GM10248 (cell line): ENCODE data around the gene NKAPL.

Source experiments
- CTCF ChIA-PET: fragments of 300-600 bp; sonication (Branson Sonifier 250); formaldehyde crosslinking; extraction: SDS; loops from one replicate; lab custom pipeline; 2021; ENCODE audit warnings: antibody characterized with exemption; lab: Yijun Ruan, JAX
- POLR2A ChIA-PET: fragments of 350-650 bp; sonication (Branson Sonifier 250); formaldehyde crosslinking; extraction: SDS; loops from one replicate; lab custom pipeline; 2020; ENCODE audit warnings: antibody characterized with exemption; lab: Yijun Ruan, JAX
- DNase-seq: peaks from one replicate; pipeline ENCODE4 v3.0.0; 2012; ENCODE audit errors: extremely low spot score
- CTCF ChIP-seq: IDR thresholded peaks from 2 replicates; pipeline ENCODE4 v1.5.1; 2012; ENCODE audit warnings: mild to moderate bottlenecking, low read depth; ENCODE audit errors: extremely low read depth, missing control alignments, control extremely low read depth

Gene NKAPL

GRCh38 chr6:28254121-28254519, 5.0 kb upstream of the NKAPL start:
- no peak for TF ChIP-seq CTCF
- DNase-seq = no peak
- CTCF ChIA-PET = interaction anchor here (1.1 to 3.2 kb wide), 2 partner anchors 27 to 102 kb away, joined by 3 to 15 read pairs; no protein-coding TSS in a partner anchor
- POLR2A ChIA-PET = no interaction called here

GRCh38 chr6:28257042-28257441, 2.1 kb upstream of the NKAPL start:
- no peak for DNase-seq
- POLR2A ChIA-PET = no interaction called here
- CTCF ChIA-PET = no interaction called here
- TF ChIP-seq CTCF = no peak

- POLR2A ChIA-PET = no interaction called here
- CTCF ChIA-PET = interaction anchor here (1.0 to 2.5 kb wide), 3 partner anchors 17 to 92 kb away, joined by 3 to 8 read pairs (median 4); no protein-coding TSS in a partner anchor
- TF ChIP-seq CTCF = no peak
- no peak for DNase-seq
Measured at GRCh38 chr6:28263922-28264321, 4.8 kb downstream of the NKAPL start.

- DNase-seq = no peak
- CTCF ChIA-PET = interaction anchor here (2.5 kb wide), 1 partner anchor 91 kb away, joined by 8 read pairs; no protein-coding TSS in a partner anchor
- POLR2A ChIA-PET = no interaction called here
- TF ChIP-seq CTCF = no peak
Measured at GRCh38 chr6:28264834-28265401, 5.8 kb downstream of the NKAPL start.

- no peak for TF ChIP-seq CTCF
- ChIA-PET CTCF (interaction anchor here (1.2 to 2.9 kb wide), 4 partner anchors 14 to 90 kb away, joined by 3 to 13 read pairs (median 6); partner anchors contain the start of genes PGBD1 and ZKSCAN4), POLR2A (interaction anchor here (1.0 kb wide), 2 partner anchors 14 to 41 kb away, joined by 3 to 12 read pairs; partner anchors contain the start of genes ZKSCAN4 and ZSCAN9)
- no peak for DNase-seq
Measured at GRCh38 chr6:28266563-28266961, 7.5 kb downstream of the NKAPL start.

- DNase-seq = peak; percentile 82
- POLR2A ChIA-PET = interaction anchor here (0.5 to 1.0 kb wide), 4 partner anchors 14 to 393 kb away, joined by 3 to 12 read pairs (median 3); partner anchors contain the start of genes ZKSCAN4 and ZSCAN9
- CTCF ChIA-PET = interaction anchor here (1.2 to 2.9 kb wide), 4 partner anchors 14 to 89 kb away, joined by 3 to 13 read pairs (median 6); partner anchors contain the start of genes PGBD1 and ZKSCAN4
- no peak for TF ChIP-seq CTCF
Measured at GRCh38 chr6:28266962-28267694, 8.0 kb downstream of the NKAPL start, which contains the start of gene ZSCAN26. Gene ZSCAN26 (plus strand): TSS chr6:28267143. CDS start chr6:28271920, 4,777 bp downstream.
